Smooth muscle cell (in vitro differentiated cells): Measurements from ENCODE around the gene SMC4. TPM values are rescaled to one million over a fixed set of nuclear protein-coding genes. Genes with fewer than 3 reads are reported as not detected.

Experiments
- DNase-seq: peaks from one replicate; lab custom pipeline; 2025; ENCODE audit not compliant: unreplicated experiment; lab: John Stamatoyannopoulos, UW
- H2AFZ ChIP-seq: fragments of 200-600 bp; sonication (generic); 2 replicates; pipeline ENCODE4 v1.6.0; 2016; ENCODE audit warnings: antibody characterized with exemption, low read depth, mild to moderate bottlenecking
- H3F3A ChIP-seq: fragments of 200-600 bp; sonication (generic); 2 replicates; pipeline ENCODE4 v1.6.0; 2017; ENCODE audit warnings: antibody characterized with exemption, low read depth
- H3K27ac ChIP-seq: fragments of 200-600 bp; sonication (generic); 2 replicates; pipeline ENCODE4 v1.5.1; 2016; ENCODE audit warnings: low read depth, mild to moderate bottlenecking
- H3K27me3 ChIP-seq: fragments of 200-600 bp; sonication (generic); 2 replicates; pipeline ENCODE4 v1.6.1; 2016; ENCODE audit warnings: low read depth, mild to moderate bottlenecking
- H3K36me3 ChIP-seq: fragments of 200-600 bp; sonication (generic); 2 replicates; pipeline ENCODE4 v1.5.1; 2016; ENCODE audit warnings: low read depth
- H3K4me1 ChIP-seq: fragments of 200-600 bp; sonication (generic); 2 replicates; pipeline ENCODE4 v1.5.1; 2016; ENCODE audit warnings: low read depth
- H3K4me2 ChIP-seq: fragments of 200-600 bp; sonication (generic); 2 replicates; pipeline ENCODE4 v1.6.0; 2016; ENCODE audit warnings: mild to moderate bottlenecking
- H3K4me3 ChIP-seq: fragments of 200-600 bp; sonication (generic); 2 replicates; pipeline ENCODE4 v1.5.1; 2016; ENCODE audit warnings: mild to moderate bottlenecking
- H3K79me2 ChIP-seq: fragments of 200-600 bp; sonication (generic); 2 replicates; pipeline ENCODE4 v1.6.0; 2016; ENCODE audit warnings: low read depth, mild to moderate bottlenecking
- H3K9ac ChIP-seq: fragments of 200-600 bp; sonication (generic); 2 replicates; pipeline ENCODE4 v1.6.0; 2016; ENCODE audit warnings: low read depth
- H3K9me3 ChIP-seq: fragments of 200-600 bp; sonication (generic); replicated peaks from 2 replicates; pipeline ENCODE4 v1.5.1; 2016; ENCODE audit warnings: low read depth
- H4K20me1 ChIP-seq: fragments of 200-600 bp; sonication (generic); 2 replicates; pipeline ENCODE4 v1.6.0; 2016; ENCODE audit warnings: low read depth
- WGBS: methylation state at CpG from one replicate; pipeline ENCODE4 v1.1.7; 2016; ENCODE audit warnings: low lambda C conversion rate; 5-methylcytosine and 5-hydroxymethylcytosine counted together
- polyA plus RNA-seq: library from polyadenylated mRNA; unstranded; fragments of >200 nt; fragmentation: Nextera tagmentation; extraction: Ambion mirVana; gene quantifications from 2 replicates; pipeline ENCODE4 v1.2.1, GENCODE V29; 2016
- total RNA-seq: library from RNA; depleted of rRNA; stranded (reverse); fragments of >200 nt; gene quantifications from 2 replicates; pipeline ENCODE4 v1.2.3, GENCODE V29; 2014
- TF ChIP-seq, protein P1 (sequence below): fragments of 200-600 bp; sonication (generic); IDR thresholded peaks from 2 replicates; pipeline ENCODE4 v1.5.1; 2017; ENCODE audit warnings: borderline replicate concordance, mild to moderate bottlenecking, antibody characterized with exemption; ENCODE audit not compliant: insufficient read depth, poor library complexity, severe bottlenecking

SMC4 gene
- total and polyA plus RNA-seq, 2 experiments from 2014 or later = 55.1 to 122 TPM

DNA sequence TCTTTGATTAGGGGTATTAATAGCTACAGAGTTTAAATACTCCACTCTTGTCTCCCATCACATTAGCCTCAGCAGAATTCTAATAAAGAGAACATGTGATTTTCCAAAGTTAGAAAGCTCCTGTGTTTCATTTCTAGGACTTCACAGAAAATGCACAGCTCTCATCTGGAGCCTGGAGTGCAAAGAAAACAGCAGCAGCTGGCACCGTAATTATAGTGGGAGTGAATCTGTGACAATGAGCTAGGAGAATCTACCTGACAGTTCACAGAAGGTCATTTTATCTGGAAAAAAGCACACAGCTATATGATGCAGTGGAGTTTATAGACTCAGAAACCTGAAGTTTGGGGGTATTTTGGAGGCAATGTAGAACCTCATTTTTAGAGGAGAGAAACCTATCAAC lies 55.5 kb downstream of the SMC4 start:
- no peak overlapping the region for H3K4me3 ChIP-seq
- H3K27ac ChIP-seq = no peak overlapping the region
- H2AFZ ChIP-seq = no peak overlapping the region
- no peaks in the 10 kb centered on the region for H3K4me1 ChIP-seq
- no peaks in the 10 kb centered on the region for H3K79me2 ChIP-seq
- no peak overlapping the region for H3K4me2 ChIP-seq
- H3K9ac ChIP-seq = no peak overlapping the region
- no peaks in the 10 kb centered on the region for H4K20me1 ChIP-seq
- no peak for DNase-seq
- WGBS = 100% methylated on average over 1 of the region's 1 CpG
- no peaks in the 10 kb centered on the region for H3K27me3 ChIP-seq
- TF ChIP-seq, protein P1, sequence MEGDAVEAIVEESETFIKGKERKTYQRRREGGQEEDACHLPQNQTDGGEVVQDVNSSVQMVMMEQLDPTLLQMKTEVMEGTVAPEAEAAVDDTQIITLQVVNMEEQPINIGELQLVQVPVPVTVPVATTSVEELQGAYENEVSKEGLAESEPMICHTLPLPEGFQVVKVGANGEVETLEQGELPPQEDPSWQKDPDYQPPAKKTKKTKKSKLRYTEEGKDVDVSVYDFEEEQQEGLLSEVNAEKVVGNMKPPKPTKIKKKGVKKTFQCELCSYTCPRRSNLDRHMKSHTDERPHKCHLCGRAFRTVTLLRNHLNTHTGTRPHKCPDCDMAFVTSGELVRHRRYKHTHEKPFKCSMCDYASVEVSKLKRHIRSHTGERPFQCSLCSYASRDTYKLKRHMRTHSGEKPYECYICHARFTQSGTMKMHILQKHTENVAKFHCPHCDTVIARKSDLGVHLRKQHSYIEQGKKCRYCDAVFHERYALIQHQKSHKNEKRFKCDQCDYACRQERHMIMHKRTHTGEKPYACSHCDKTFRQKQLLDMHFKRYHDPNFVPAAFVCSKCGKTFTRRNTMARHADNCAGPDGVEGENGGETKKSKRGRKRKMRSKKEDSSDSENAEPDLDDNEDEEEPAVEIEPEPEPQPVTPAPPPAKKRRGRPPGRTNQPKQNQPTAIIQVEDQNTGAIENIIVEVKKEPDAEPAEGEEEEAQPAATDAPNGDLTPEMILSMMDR = no peak
- H3F3A ChIP-seq = no peaks in the 10 kb centered on the region
- no peaks in the 10 kb centered on the region for H3K9me3 ChIP-seq
- H3K36me3 ChIP-seq = no peaks in the 10 kb centered on the region

DNA sequence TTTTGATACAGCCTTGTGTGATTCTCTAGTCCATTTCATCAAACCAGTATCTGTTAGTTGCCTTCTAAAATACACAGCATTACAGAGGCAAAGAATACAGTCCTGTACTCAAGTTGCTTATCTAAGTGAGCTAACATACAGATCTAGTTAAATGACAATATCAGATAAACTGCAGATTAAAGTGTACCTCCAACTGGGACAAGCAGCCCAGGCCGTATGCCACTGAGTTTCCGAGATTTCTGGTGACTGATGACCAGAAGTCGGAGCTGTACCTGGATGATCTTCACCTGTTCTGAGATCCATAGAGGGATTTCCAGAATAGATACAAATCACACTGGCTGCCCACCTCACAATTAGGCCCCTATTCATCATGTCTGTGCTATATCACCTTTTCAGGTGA lies 56.4 kb downstream of the SMC4 start:
- WGBS = 78% methylated on average over 3 of the region's 3 CpGs
- no peak for DNase-seq
- Histone ChIP-seq H3K4me3 (no peak overlapping the region), H3K27me3 (no peaks in the 10 kb centered on the region), H3K9me3 (no peaks in the 10 kb centered on the region), H3K79me2 (no peaks in the 10 kb centered on the region), H3K36me3 (no peaks in the 10 kb centered on the region), H3K9ac (no peak overlapping the region), H3F3A (no peaks in the 10 kb centered on the region), H3K4me1 (no peaks in the 10 kb centered on the region), H2AFZ (no peak overlapping the region), H3K27ac (no peak overlapping the region), H4K20me1 (no peaks in the 10 kb centered on the region), H3K4me2 (no peak overlapping the region)
- TF ChIP-seq, protein P1 = no peak

DNA sequence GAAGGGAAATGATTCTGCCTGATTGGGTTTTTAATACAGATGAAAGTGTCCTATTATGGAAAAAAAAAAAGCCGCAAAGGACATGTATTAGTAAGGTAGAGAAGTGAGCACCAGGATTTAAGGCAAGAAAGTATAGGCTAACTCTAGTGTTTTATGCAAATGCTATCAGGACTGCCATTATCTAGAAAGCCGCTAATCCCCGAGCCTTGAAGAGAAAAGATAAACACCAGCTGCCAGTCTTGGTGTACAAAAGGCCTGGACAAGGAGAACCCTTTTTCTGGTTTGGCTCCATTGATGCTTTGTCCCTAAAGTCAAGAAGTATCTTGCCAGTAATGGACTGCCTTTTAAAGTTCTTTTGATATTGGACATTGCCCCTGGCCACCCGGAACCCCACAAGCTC lies 58.7 kb downstream of the SMC4 start:
- H3K4me2 ChIP-seq = no peak overlapping the region
- H3K4me3 ChIP-seq = no peak overlapping the region
- TF ChIP-seq, protein P1 = no peak
- no peaks in the 10 kb centered on the region for H3F3A ChIP-seq
- DNase-seq = no peak
- no peak overlapping the region for H3K9ac ChIP-seq
- H3K4me1 ChIP-seq = no peaks in the 10 kb centered on the region
- H3K36me3 ChIP-seq = no peaks in the 10 kb centered on the region
- H3K79me2 ChIP-seq = no peaks in the 10 kb centered on the region
- no peaks in the 10 kb centered on the region for H3K9me3 ChIP-seq
- 73% methylated on average over 4 of the region's 4 CpGs for WGBS
- no peak overlapping the region for H2AFZ ChIP-seq
- H3K27me3 ChIP-seq = no peaks in the 10 kb centered on the region
- no peaks in the 10 kb centered on the region for H4K20me1 ChIP-seq
- H3K27ac ChIP-seq = no peak overlapping the region

DNA sequence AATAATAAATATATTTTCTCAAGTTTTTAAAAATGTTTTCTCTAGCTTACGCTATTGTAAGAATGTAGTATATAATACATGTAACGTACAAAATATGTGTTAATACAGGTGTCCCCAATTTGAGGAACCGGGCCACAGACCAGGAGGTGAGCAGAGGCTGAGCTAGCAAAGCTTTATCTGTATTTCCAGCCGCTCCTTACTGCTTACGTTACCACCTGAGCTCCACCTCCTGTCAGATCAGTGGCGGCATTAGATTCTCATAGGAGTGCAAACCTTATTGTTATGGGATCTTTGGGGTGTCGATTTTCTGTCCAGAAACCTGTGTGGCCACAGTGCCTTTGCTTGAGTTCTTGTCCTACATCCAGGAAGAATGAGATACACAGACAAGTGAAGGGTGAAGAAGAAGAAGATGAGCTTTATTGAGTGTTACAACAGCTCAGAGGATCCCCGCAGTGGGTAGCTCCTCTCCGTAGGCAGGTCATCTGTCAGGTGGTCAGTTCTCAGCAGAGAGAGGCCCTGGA lies 60.1 kb downstream of the SMC4 start:
- no peak overlapping the region for H3K27ac ChIP-seq
- H3K9me3 ChIP-seq = no peaks in the 10 kb centered on the region
- DNase-seq = no peak
- WGBS = 95% methylated on average over 9 of the region's 9 CpGs
- TF ChIP-seq, protein P1 = no peak
- H3K79me2 ChIP-seq = no peaks in the 10 kb centered on the region
- no peak overlapping the region for H3K9ac ChIP-seq
- no peaks in the 10 kb centered on the region for H3F3A ChIP-seq
- no peak overlapping the region for H3K4me2 ChIP-seq
- H3K4me3 ChIP-seq = no peak overlapping the region
- H3K4me1 ChIP-seq = no peaks in the 10 kb centered on the region
- no peaks in the 10 kb centered on the region for H4K20me1 ChIP-seq
- H2AFZ ChIP-seq = no peak overlapping the region
- no peaks in the 10 kb centered on the region for H3K27me3 ChIP-seq
- H3K36me3 ChIP-seq = no peaks in the 10 kb centered on the region
